Ishikawa (cell line): ENCODE results near the gene MAEA.

Source experiments
- CEBPB ChIP-seq: IDR thresholded peaks from 2 replicates; pipeline ENCODE4 v1.6.1; 2012
- CREB1 ChIP-seq: IDR thresholded peaks from 2 replicates; pipeline ENCODE4 v1.6.1; 2012; ENCODE audit warnings: low read depth
- EGR1 ChIP-seq: IDR thresholded peaks from 2 replicates; pipeline ENCODE4 v1.6.1; 2012
- EP300 ChIP-seq: IDR thresholded peaks from 2 replicates; pipeline ENCODE4 v1.6.1; 2012; ENCODE audit warnings: borderline replicate concordance
- FOXM1 ChIP-seq: IDR thresholded peaks from 2 replicates; pipeline ENCODE4 v1.6.1; 2012; ENCODE audit warnings: low read depth, borderline replicate concordance
- NFIC ChIP-seq: IDR thresholded peaks from 2 replicates; pipeline ENCODE4 v1.6.1; 2012
- RAD21 ChIP-seq: IDR thresholded peaks from 2 replicates; pipeline ENCODE4 v1.6.1; 2012; ENCODE audit warnings: low read depth
- TAF1 ChIP-seq: IDR thresholded peaks from 2 replicates; pipeline ENCODE4 v1.6.1; 2012; ENCODE audit warnings: low read depth, mild to moderate bottlenecking
- TCF12 ChIP-seq: IDR thresholded peaks from 2 replicates; pipeline ENCODE4 v1.6.1; 2012; ENCODE audit warnings: low read depth
- TEAD4 ChIP-seq: IDR thresholded peaks from 2 replicates; pipeline ENCODE4 v1.6.1; 2012
- YY1 ChIP-seq: IDR thresholded peaks from 2 replicates; pipeline ENCODE4 v1.6.1; 2012; ENCODE audit warnings: low read depth
- ZBTB7A ChIP-seq: IDR thresholded peaks from 2 replicates; pipeline ENCODE4 v1.6.1; 2012; ENCODE audit warnings: low read depth
- TF ChIP-seq, protein P1 (sequence below): IDR thresholded peaks from 2 replicates; pipeline ENCODE4 v1.6.1; 2012
- TF ChIP-seq, protein P2 (sequence below): IDR thresholded peaks from 2 replicates; pipeline ENCODE4 v1.6.1; 2012; ENCODE audit warnings: low read depth, mild to moderate bottlenecking
- TF ChIP-seq, protein P3 (sequence below): IDR thresholded peaks from 2 replicates; pipeline ENCODE4 v1.6.1; 2012

MAEA gene

DNA sequence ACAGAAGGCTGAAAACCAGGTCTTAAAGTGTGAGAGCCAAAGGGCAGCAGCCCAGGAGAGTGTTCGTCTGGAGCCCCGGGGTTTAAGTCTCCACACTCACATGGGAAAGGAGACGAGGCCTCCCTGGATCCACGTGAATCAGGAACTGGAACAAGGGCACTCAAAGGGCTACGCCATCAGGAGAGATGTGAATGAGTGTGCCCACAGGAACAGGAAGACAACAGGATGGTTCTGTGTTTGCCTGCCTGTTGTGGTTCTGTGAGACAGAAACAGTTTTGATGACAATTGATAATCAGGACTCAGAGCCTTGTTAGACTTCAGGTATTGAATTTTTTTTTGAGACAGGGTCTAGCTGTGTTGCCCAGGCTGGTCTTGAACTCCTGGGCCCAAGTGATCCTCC is 35.9 kb upstream of the MAEA start:
- no peak for TF ChIP-seq TAF1
- no peak for TF ChIP-seq YY1
- TF ChIP-seq CREB1, result no peak
- no peak for TF ChIP-seq EGR1
- TF ChIP-seq TEAD4, result no peak

DNA sequence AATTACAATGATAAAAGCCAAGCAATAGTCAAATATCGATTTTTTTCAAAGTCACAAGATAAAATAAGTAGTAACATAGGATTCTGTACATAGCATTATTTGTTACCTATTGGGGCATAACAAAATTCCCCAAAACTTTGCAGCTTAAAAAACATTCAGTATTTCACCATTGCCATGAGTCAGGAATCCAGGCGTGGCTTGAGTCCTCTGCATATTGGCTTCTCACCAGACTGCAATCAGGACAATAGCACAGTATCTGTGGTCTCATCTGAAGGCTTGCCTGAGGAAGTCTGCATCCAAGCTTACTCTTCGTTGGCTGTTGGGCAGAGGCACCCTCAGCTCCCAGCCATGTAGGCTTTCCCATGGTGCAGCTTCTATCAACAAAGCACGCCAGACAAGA is 34.5 kb upstream of the MAEA start:
- TF ChIP-seq TCF12, result no peak
- TF ChIP-seq EP300, result no peak
- no peak for TF ChIP-seq EGR1
- TF ChIP-seq, protein P1, sequence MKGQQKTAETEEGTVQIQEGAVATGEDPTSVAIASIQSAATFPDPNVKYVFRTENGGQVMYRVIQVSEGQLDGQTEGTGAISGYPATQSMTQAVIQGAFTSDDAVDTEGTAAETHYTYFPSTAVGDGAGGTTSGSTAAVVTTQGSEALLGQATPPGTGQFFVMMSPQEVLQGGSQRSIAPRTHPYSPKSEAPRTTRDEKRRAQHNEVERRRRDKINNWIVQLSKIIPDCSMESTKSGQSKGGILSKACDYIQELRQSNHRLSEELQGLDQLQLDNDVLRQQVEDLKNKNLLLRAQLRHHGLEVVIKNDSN, result no peak
- no peak for TF ChIP-seq FOXM1
- no peak for TF ChIP-seq TAF1
- TF ChIP-seq RAD21, result no peak
- no peak for TF ChIP-seq NFIC
- TF ChIP-seq, protein P2, sequence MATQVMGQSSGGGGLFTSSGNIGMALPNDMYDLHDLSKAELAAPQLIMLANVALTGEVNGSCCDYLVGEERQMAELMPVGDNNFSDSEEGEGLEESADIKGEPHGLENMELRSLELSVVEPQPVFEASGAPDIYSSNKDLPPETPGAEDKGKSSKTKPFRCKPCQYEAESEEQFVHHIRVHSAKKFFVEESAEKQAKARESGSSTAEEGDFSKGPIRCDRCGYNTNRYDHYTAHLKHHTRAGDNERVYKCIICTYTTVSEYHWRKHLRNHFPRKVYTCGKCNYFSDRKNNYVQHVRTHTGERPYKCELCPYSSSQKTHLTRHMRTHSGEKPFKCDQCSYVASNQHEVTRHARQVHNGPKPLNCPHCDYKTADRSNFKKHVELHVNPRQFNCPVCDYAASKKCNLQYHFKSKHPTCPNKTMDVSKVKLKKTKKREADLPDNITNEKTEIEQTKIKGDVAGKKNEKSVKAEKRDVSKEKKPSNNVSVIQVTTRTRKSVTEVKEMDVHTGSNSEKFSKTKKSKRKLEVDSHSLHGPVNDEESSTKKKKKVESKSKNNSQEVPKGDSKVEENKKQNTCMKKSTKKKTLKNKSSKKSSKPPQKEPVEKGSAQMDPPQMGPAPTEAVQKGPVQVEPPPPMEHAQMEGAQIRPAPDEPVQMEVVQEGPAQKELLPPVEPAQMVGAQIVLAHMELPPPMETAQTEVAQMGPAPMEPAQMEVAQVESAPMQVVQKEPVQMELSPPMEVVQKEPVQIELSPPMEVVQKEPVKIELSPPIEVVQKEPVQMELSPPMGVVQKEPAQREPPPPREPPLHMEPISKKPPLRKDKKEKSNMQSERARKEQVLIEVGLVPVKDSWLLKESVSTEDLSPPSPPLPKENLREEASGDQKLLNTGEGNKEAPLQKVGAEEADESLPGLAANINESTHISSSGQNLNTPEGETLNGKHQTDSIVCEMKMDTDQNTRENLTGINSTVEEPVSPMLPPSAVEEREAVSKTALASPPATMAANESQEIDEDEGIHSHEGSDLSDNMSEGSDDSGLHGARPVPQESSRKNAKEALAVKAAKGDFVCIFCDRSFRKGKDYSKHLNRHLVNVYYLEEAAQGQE, result no peak
- TF ChIP-seq CREB1, result no peak
- TF ChIP-seq, protein P3, sequence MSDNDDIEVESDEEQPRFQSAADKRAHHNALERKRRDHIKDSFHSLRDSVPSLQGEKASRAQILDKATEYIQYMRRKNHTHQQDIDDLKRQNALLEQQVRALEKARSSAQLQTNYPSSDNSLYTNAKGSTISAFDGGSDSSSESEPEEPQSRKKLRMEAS, result no peak
- no peak for TF ChIP-seq TEAD4
- no peak for TF ChIP-seq CEBPB
- no peak for TF ChIP-seq ZBTB7A
- TF ChIP-seq YY1, result no peak

DNA sequence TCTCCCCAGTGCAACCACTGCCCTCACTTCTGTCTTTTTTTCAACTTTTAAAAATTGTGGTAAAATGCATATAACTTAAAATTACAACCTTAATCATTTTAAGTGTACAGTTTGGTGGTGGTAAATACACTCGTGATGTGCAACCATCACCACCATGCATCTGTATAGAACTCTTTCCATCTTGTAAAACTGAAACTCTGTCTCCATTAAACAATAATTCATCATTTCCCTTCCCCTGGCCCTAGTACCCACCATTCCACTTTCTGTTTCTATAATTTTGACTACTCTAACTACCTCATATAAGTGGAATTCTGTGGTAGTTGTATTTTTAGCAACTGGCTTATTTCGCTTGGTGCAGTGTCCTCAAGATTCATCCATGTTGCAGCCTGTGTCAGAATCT is 34.0 kb upstream of the MAEA start:
- TF ChIP-seq, protein P3, result no peak
- TF ChIP-seq EGR1, result no peak
- no peak for TF ChIP-seq RAD21
- no peak for TF ChIP-seq EP300
- TF ChIP-seq NFIC, result no peak
- no peak for TF ChIP-seq FOXM1
- TF ChIP-seq, protein P1, result no peak
- TF ChIP-seq, protein P2, result no peak
- TF ChIP-seq TEAD4, result no peak
- no peak for TF ChIP-seq CEBPB
- no peak for TF ChIP-seq CREB1
- no peak for TF ChIP-seq TCF12
- no peak for TF ChIP-seq ZBTB7A
- no peak for TF ChIP-seq TAF1
- TF ChIP-seq YY1, result no peak

DNA sequence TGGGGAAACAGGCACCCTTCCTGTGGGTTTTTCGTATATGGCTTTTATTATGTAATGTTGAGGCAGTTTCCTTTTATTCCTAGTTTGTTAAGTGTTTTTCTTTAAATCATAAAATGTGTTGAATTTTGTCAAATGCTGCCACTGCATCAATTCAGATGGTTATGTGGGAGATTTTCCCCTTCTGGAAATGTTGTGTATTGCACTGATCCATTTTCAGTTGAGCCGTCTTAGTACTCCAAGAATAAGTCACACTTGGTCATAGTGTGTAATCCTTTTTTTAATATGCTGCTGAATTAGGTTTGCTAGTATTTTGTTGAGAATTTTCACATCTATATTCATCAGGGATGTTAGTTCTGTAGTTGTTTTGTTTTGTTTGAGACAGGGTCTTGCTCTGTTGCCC is 31.2 kb upstream of the MAEA start:
- no peak for TF ChIP-seq FOXM1
- TF ChIP-seq TCF12, result no peak
- no peak for TF ChIP-seq YY1
- no peak for TF ChIP-seq RAD21
- TF ChIP-seq CEBPB, result no peak
- no peak for TF ChIP-seq ZBTB7A
- no peak for TF ChIP-seq EP300
- no peak for TF ChIP-seq EGR1
- TF ChIP-seq, protein P3, result no peak
- no peak for TF ChIP-seq TAF1

DNA sequence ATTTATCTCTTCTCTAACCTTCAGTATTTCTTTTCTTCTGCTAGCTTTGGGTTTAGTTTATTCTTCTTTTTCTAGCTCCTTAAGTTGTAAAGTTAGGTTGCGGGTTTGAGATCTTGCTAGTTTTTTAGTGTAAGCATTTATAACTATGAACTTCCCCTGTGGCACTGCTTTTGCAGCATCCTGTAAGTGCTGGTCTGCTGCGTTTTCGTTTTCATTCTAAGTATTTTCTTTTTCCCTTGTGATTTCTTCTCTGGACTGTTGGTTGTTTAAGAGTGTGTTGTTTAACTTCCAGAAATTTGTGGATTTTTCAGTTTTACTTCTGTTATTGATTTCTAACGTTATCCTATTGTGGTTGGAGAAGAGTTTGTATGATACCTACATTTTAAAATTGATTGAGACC is 29.7 kb upstream of the MAEA start:
- TF ChIP-seq YY1, result no peak

DNA sequence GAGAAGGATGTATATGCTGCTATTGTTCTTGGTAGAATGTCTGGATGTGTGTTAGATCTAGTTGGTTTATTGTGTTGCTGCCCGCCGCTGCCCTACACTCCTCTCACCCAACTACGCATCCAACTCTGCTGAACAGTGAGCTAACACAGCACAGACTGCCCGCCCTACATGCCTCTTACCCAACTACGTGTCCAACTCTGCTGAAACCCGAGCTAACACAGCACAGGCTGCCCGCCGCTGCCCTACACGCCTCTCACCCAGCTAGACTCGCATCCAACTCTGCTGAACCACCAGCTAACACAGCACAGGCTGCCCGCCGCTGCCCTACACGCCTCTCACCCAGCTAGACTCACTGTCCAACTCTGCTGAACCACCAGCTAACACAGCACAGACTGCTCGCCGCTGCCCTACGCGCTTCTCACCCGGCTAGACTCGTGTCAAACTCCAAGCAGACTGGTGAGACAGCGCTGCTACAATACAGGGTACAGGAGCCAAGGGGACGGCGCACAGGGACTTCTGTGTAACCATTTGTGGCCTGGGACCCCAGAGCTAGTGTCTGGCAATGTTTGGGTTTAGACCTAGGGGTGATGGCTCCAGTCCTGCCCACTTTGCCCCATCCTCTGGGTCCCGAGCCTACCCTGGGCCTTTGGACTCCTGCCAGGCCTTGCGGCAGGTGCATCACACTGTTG is 29.1 kb upstream of the MAEA start:
- TF ChIP-seq TAF1 (no peak), EP300 (no peak), EGR1 (no peak), NFIC (no peak), YY1 (no peak)
- TF ChIP-seq, protein P3, result no peak
